Measurements from ENCODE around the gene PARVB. TPM values are rescaled to one million over a fixed set of nuclear protein-coding genes. Genes with fewer than 3 reads are reported as not detected.

Gene PARVB
- total and polyA plus RNA-seq, 2 of the 8 experiments (the other 6 are each of a cell fraction or from before 2014, with no cell fraction given): 14.5 to 18.6 TPM

- Histone ChIP-seq H2AK5ac (ENCODE audit: low read depth, low read length) (peak overlapping the region; percentile 70; the same call in 1 of the 2 replicates), H3K9ac (replicated peaks in 1 of 4; ENCODE audit: extremely low read depth in 1 of 4, low read depth in 3 of 4, low read length in 3 of 4) (no peak overlapping the region; a peak in 2 of 7 replicates), H4K91ac (replicated peaks; ENCODE audit: insufficient read length, low read length) (peak overlapping the region; percentile 2), H3K56ac (replicated peaks; ENCODE audit: insufficient read length, low read depth, low read length) (no peak overlapping the region), H4K20me1 (replicated peaks in 1 of 2; ENCODE audit: control insufficient read depth in 1 of 2, insufficient read depth in 2 of 2, low read length in 2 of 2) (no peaks in the 10 kb centered on the region), H3K23me2 (ENCODE audit: low read depth, low read length) (0 out of 2 replicates have a peak, but pooled peaks cover 2% of the 10 kb centered on the region), H3K14ac (ENCODE audit: insufficient read length) (no peak overlapping the region), H2BK120ac (replicated peaks; ENCODE audit: low read depth, low read length) (peak overlapping the region; percentile 62), H3K4me1 (replicated peaks in 1 of 4; ENCODE audit: control insufficient read depth in 3 of 4, insufficient read depth in 4 of 4, low read length in 3 of 4) (peaks cover 8 to 18% (median 14%) of the 10 kb centered on the region in 4 experiments; a peak in 6 of 7 replicates), H3K79me2 (ENCODE audit: control insufficient read depth in 1 of 2, insufficient read depth in 2 of 2, low read length in 2 of 2) (no peaks in the 10 kb centered on the region), H2BK20ac (ENCODE audit: low read length) (no peak overlapping the region), H3K4me3 (ENCODE audit: extremely low read depth in 1 of 4, insufficient read depth in 2 of 4, low read depth in 3 of 4, low read length in 4 of 4) (no peak overlapping the region; a peak in 1 of 8 replicates), H3K4me2 (ENCODE audit: insufficient read depth in 1 of 2, low read depth in 2 of 2, low read length in 2 of 2) (0 out of 4 replicates have a peak overlapping the region, but pooled peaks of 1 of the 2 experiments have one; percentile 43), H3K9me3 (ENCODE audit: insufficient read depth in 2 of 2, low read depth in 1 of 2, low read length in 1 of 2) (peaks cover 4 to 7% of the 10 kb centered on the region in 2 experiments), H4K8ac (ENCODE audit: extremely low read depth, insufficient read depth, low read length) (no peak overlapping the region), H3K27me3 (replicated peaks in 1 of 4; ENCODE audit: control insufficient read depth in 3 of 4, extremely low read depth in 1 of 4, insufficient read depth in 3 of 4, low read length in 3 of 4) (no peaks in the 10 kb centered on the region; a peak in 1 of 7 replicates), H2BK15ac (ENCODE audit: low read length) (no peak overlapping the region), H3K4ac (replicated peaks; ENCODE audit: insufficient read length, low read depth, low read length) (peak overlapping the region; percentile 9), H3K36me3 (ENCODE audit: control insufficient read depth in 2 of 4, insufficient read depth in 4 of 4, low read length in 3 of 4) (no peaks in the 10 kb centered on the region), H4K5ac (ENCODE audit: insufficient read length, low read depth, low read length) (no peak overlapping the region), H3K18ac (ENCODE audit: extremely low read depth, low read length) (no peak overlapping the region), H3K27ac (ENCODE audit: low read depth, low read length) (peak overlapping the region; percentile 19; the same call in 1 of the 2 replicates), H2BK5ac (ENCODE audit: low read depth, low read length) (peak overlapping the region; percentile 15; the same call in 1 of the 2 replicates), H3K23ac (ENCODE audit: insufficient read length) (no peak overlapping the region), H2BK12ac (ENCODE audit: low read depth, low read length) (peak overlapping the region; percentile 52), H3K79me1 (ENCODE audit: low read depth, low read length) (no peaks in the 10 kb centered on the region), H2AFZ (ENCODE audit: low read length) (no peak overlapping the region)
- ChIA-PET CTCF (ENCODE audit: partially characterized antibody) (interaction anchor here (0.7 to 1.4 kb wide), 4 partner anchors 58 to 563 kb away, joined by 3 to 4 read pairs (median 3); no protein-coding TSS in a partner anchor), POLR2A (ENCODE audit: partially characterized antibody) (interaction anchor here (1.6 kb wide), 1 partner anchor 38 kb away, joined by 6 read pairs; no protein-coding TSS in a partner anchor)
- TF ChIP-seq USF2 (IDR thresholded peaks at IDR 0.05; ENCODE audit: low read length) (no peak), EP300 (IDR thresholded peaks at IDR 0.05; ENCODE audit: borderline replicate concordance in 1 of 2, low read depth in 2 of 2, low read length in 2 of 2) (no peak), RXRA (IDR thresholded peaks at IDR 0.05; ENCODE audit: insufficient read depth, low read depth, low read length) (no peak), EZH2 (IDR thresholded peaks at IDR 0.05; ENCODE audit: low read depth, low read length, severe bottlenecking) (no peak), ZNF274 (IDR thresholded peaks at IDR 0.05; ENCODE audit: borderline replicate concordance, extremely low read depth, low read length) (no peak), MAX (IDR thresholded peaks at IDR 0.05) (no peak), RAD21 (IDR thresholded peaks at IDR 0.05 in 1 of 2, conservative IDR thresholded peaks at IDR 0.05 in 1 of 2; ENCODE audit: low read depth in 2 of 2, low read length in 2 of 2) (no peak)
- FAIRE-seq: no peak
- DNase-seq (ENCODE audit: low read depth in 1 of 2, low spot score in 2 of 2): no peak
- 67% methylated on average over 2 of the region's 2 CpGs; no CpG with 5 or more reads in 1 of the 2 experiments for WGBS, 2 experiments (ENCODE audit: extremely low coverage in 1 of 2, insufficient coverage in 1 of 2, insufficient read length in 1 of 2, insufficient replicate concordance in 2 of 2, low coverage in 1 of 2, low lambda C conversion rate in 2 of 2, missing lambda C conversion rate in 1 of 2)
Measured at GRCh38 chr22:44108076-44108475, 84.0 kb downstream of the PARVB start.
